B cell (primary cell): ENCODE results near the gene ALOX15. TPM values are rescaled to one million over a fixed set of nuclear protein-coding genes. Genes with fewer than 3 reads are reported as not detected.

ENCODE experiments used
- ATAC-seq: fragments of 200-7000 bp; cut with Tn5 transposase; one replicate; pipeline ENCODE4 v1.10.0; 2021; ENCODE audit warnings: low read depth, mild to moderate bottlenecking, moderate number of reproducible peaks, moderate library complexity
- CTCF ChIA-PET: fragments of 350-600 bp; sonication (Branson Sonifier 250); formaldehyde crosslinking; loops from one replicate; lab custom pipeline; 2021; ENCODE audit warnings: antibody characterized with exemption, inconsistent platforms; lab: Charles Lee
- POLR2A ChIA-PET: fragments of 350-600 bp; sonication (Branson Sonifier 250); formaldehyde crosslinking; loops from one replicate; lab custom pipeline; 2021; ENCODE audit warnings: antibody characterized with exemption; lab: Charles Lee
- DNase-seq: peaks from one replicate; pipeline ENCODE4 v3.0.0; 2013
- H2AFZ ChIP-seq: 2 replicates; pipeline ENCODE4 v1.6.1; 2012; ENCODE audit warnings: mild to moderate bottlenecking, low read depth, low read length; ENCODE audit not compliant: insufficient read depth, poor library complexity, severe bottlenecking
- H3K27ac ChIP-seq, 2 donors: 1 replicate in 1 of 2; 2 replicates in 1 of 2; pipeline ENCODE4 v1.5.1; 2012 to 2013; ENCODE audit warnings: low read length in 2 of 2, mild to moderate bottlenecking in 2 of 2, moderate library complexity in 1 of 2
- H3K27me3 ChIP-seq, 4 experiments: fragments of 200-600 bp in 1 of 4; sonication (generic) in 1 of 4; replicated peaks in 1 of 4; 1 replicate in 2 of 4; 2 replicates in 2 of 4; pipeline versions ENCODE4 v1.6.1 to v1.7.0; 2013 to 2016; ENCODE audit warnings: low read length in 3 of 4, mild to moderate bottlenecking in 2 of 4, mixed read lengths in 1 of 4, moderate library complexity in 1 of 4; ENCODE audit not compliant: insufficient read depth in 4 of 4, control insufficient read depth in 3 of 4; ENCODE audit errors: control extremely low read depth in 1 of 4
- H3K36me3 ChIP-seq, 2 experiments: replicated peaks in 1 of 2; 1 replicate in 1 of 2; 2 replicates in 1 of 2; pipeline versions ENCODE4 v1.6.1 to v1.7.1; 2013; ENCODE audit warnings: low read length in 1 of 2; ENCODE audit not compliant: insufficient read depth in 2 of 2, control insufficient read depth in 1 of 2; ENCODE audit errors: control extremely low read depth in 1 of 2, extremely low read depth in 1 of 2
- H3K4me1 ChIP-seq, 2 donors: fragments of 200-600 bp in 1 of 2; sonication (generic) in 1 of 2; 1 replicate in 1 of 2; 2 replicates in 1 of 2; pipeline versions ENCODE4 v1.5.1 to v1.6.1; 2013 to 2017; ENCODE audit warnings: low read length in 2 of 2; ENCODE audit not compliant: control insufficient read depth in 2 of 2, insufficient read depth in 2 of 2
- H3K4me2 ChIP-seq: replicated peaks from 2 replicates; pipeline ENCODE3; 2012; ENCODE audit warnings: mild to moderate bottlenecking, low read depth, low read length; ENCODE audit not compliant: poor library complexity, severe bottlenecking
- H3K4me3 ChIP-seq, 5 experiments: fragments of 200-600 bp in 1 of 5; sonication (generic) in 1 of 5; 1 replicate in 3 of 5; 2 replicates in 2 of 5; pipeline versions ENCODE4 v1.5.1 to v1.7.0; 2011 to 2016; ENCODE audit warnings: low read length in 4 of 5, mild to moderate bottlenecking in 4 of 5, low read depth in 2 of 5, control low read depth in 1 of 5, moderate library complexity in 1 of 5; ENCODE audit not compliant: insufficient read depth in 1 of 5; ENCODE audit errors: control extremely low read depth in 1 of 5, extremely low read depth in 1 of 5
- H3K79me2 ChIP-seq: fragments of 200-600 bp; sonication (generic); one replicate; pipeline ENCODE4 v1.6.0; 2016; ENCODE audit warnings: low read length; ENCODE audit not compliant: control insufficient read depth, insufficient read depth
- H3K9ac ChIP-seq: fragments of 200-600 bp; sonication (generic); 2 replicates; pipeline ENCODE4 v1.6.1; 2017; ENCODE audit warnings: mild to moderate bottlenecking, low read length, moderate library complexity
- H3K9me3 ChIP-seq, 3 donors: one replicate each; pipeline versions ENCODE4 v1.6.1 to v1.7.1; 2013; ENCODE audit warnings: low read length in 2 of 3; ENCODE audit not compliant: control insufficient read depth in 2 of 3, insufficient read depth in 1 of 3; ENCODE audit errors: control extremely low read depth in 1 of 3
- H4K20me1 ChIP-seq: 2 replicates; pipeline ENCODE4 v1.6.0; 2012; ENCODE audit warnings: mild to moderate bottlenecking, low read length; ENCODE audit not compliant: insufficient read depth, control insufficient read depth, poor library complexity, severe bottlenecking
- H3K27ac Mint-ChIP-seq: one replicate; pipeline ENCODE4 v1.8.0; 2021; ENCODE audit warnings: mixed read lengths
- H3K27me3 Mint-ChIP-seq: one replicate; pipeline ENCODE4 v1.8.0; 2021; ENCODE audit warnings: mixed read lengths
- H3K4me1 Mint-ChIP-seq: one replicate; pipeline ENCODE4 v1.8.0; 2021; ENCODE audit warnings: mixed read lengths
- H3K4me3 Mint-ChIP-seq: one replicate; pipeline ENCODE4 v1.8.0; 2021; ENCODE audit warnings: mixed read lengths
- H3K9me3 Mint-ChIP-seq: one replicate; pipeline ENCODE4 v1.8.0; 2022; ENCODE audit warnings: mixed read lengths; ENCODE audit not compliant: insufficient read depth
- CTCF ChIP-seq: fragments of 200-600 bp; IDR thresholded peaks from one replicate; pipeline ENCODE4 v1.8.0; 2022; ENCODE audit warnings: antibody characterized with exemption, mild to moderate bottlenecking
- EZH2 ChIP-seq: IDR thresholded peaks from 2 replicates; pipeline ENCODE4 v1.6.1; 2012; ENCODE audit warnings: borderline replicate concordance, low read depth, mild to moderate bottlenecking, moderate library complexity, low read length; ENCODE audit not compliant: insufficient read depth, poor library complexity, severe bottlenecking
- WGBS: methylation state at CpG from one replicate; pipeline ENCODE4 v1.1.5; 2013; ENCODE audit warnings: missing lambda C conversion rate; ENCODE audit not compliant: insufficient coverage; 5-methylcytosine and 5-hydroxymethylcytosine counted together
- intact Hi-C: fragments of 100-400 bp; cut with micrococcal nuclease; formaldehyde crosslinking; loops from one replicate; pipeline ENCODE4 v1.10.0; 2022
- polyA plus RNA-seq: library from polyadenylated mRNA; depleted of rRNA; stranded (reverse); fragments of >200 nt; gene quantifications from 2 replicates; pipeline ENCODE4 v1.2.3, GENCODE V29; 2012
- total RNA-seq, 2 donors: library from RNA; stranded (reverse); fragments of 120-200 nt in 1 of 2; gene quantifications; 1 replicate in 1 of 2; 2 replicates in 1 of 2; pipeline versions ENCODE4 v1.2.3 to v1.2.4, GENCODE V29; 2013 to 2022

The ALOX15 gene
- total and polyA plus RNA-seq, 2 donors (not counting 1 experiment from before 2014, with no cell fraction given) = 0.10 TPM; not detected in 1

- Histone ChIP-seq H3K27ac (no peak overlapping the region), H3K4me1 (peaks cover 8 to 16% of the 10 kb centered on the region in 2 donors), H3K4me3 (no peak overlapping the region), H2AFZ (no peak overlapping the region), H3K9ac (no peak overlapping the region), H3K79me2 (no peaks in the 10 kb centered on the region), H3K36me3 (no peaks in the 10 kb centered on the region), H3K27me3 (peaks cover 0 to 41% (median 22%) of the 10 kb centered on the region in 4 experiments), H3K4me2 (no peak overlapping the region), H3K9me3 (peaks cover 0 to 7% (median 0%) of the 10 kb centered on the region in 3 donors), H4K20me1 (no peaks in the 10 kb centered on the region)
- DNase-seq (no peak), ATAC-seq (no peak)
- 68% methylated on average over 2 of the region's 3 CpGs for WGBS
- peaks cover 44% of the 10 kb centered on the region for H3K27me3 Mint-ChIP-seq
- TF ChIP-seq CTCF (no peak), EZH2 (no peak)
- H3K4me3 Mint-ChIP-seq = peak overlapping the region; percentile 88
- peaks cover 8% of the 10 kb centered on the region for H3K4me1 Mint-ChIP-seq
- ChIA-PET POLR2A (no interaction called here), CTCF (no interaction called here)
- no peaks in the 10 kb centered on the region for H3K9me3 Mint-ChIP-seq
- no peak overlapping the region for H3K27ac Mint-ChIP-seq
- intact Hi-C loops = no loop called here
These were observed 58.3 kb downstream of the ALOX15 start for GRCh38 chr17:4583206-4583605.

GRCh38 chr17:4582691-4583090 lies 58.8 kb downstream of the ALOX15 start:
- Histone ChIP-seq H3K27me3 (peaks cover 0 to 41% (median 22%) of the 10 kb centered on the region in 4 experiments), H4K20me1 (no peaks in the 10 kb centered on the region), H3K9ac (no peak overlapping the region), H3K27ac (no peak overlapping the region), H3K4me2 (no peak overlapping the region), H3K4me3 (no peak overlapping the region), H3K79me2 (no peaks in the 10 kb centered on the region), H3K4me1 (peaks cover 8 to 16% of the 10 kb centered on the region in 2 donors), H3K9me3 (peaks cover 0 to 7% (median 0%) of the 10 kb centered on the region in 3 donors), H2AFZ (no peak overlapping the region), H3K36me3 (no peaks in the 10 kb centered on the region)
- Mint-ChIP-seq H3K4me1 (peaks cover 8% of the 10 kb centered on the region), H3K27ac (no peak overlapping the region), H3K27me3 (peaks cover 44% of the 10 kb centered on the region), H3K9me3 (no peaks in the 10 kb centered on the region), H3K4me3 (no peak overlapping the region)
- intact Hi-C loops = no loop called here
- no peak for DNase-seq
- no peak for TF ChIP-seq CTCF
- TF ChIP-seq EZH2 = no peak
- 86% methylated on average over 6 of the region's 8 CpGs for WGBS
- ChIA-PET POLR2A (no interaction called here), CTCF (no interaction called here)
- no peak for ATAC-seq
